Mucosa of descending colon (tissue), 3 donors: ENCODE measurements around the gene C1orf116. TPM values are rescaled to one million over a fixed set of nuclear protein-coding genes. Genes with fewer than 3 reads are reported as not detected.
A peak's percentile ranks its signal among the peaks of the same experiment; 100 is the strongest.

ENCODE experiments used
- ATAC-seq: fragments of 200-7000 bp; cut with Tn5 transposase; one replicate; pipeline ENCODE4 v1.9.1; 2020; ENCODE audit warnings: mild to moderate bottlenecking, moderate library complexity
- DNase-seq, 3 donors: peaks; one replicate each; pipeline ENCODE4 v3.0.0-alpha.2; 2020
- H3K36me3 ChIP-seq: fragments of 200-600 bp; one replicate; pipeline ENCODE4 v1.8.0; 2021; ENCODE audit warnings: low read depth, mild to moderate bottlenecking
- H3K4me1 ChIP-seq: fragments of 200-600 bp; one replicate; pipeline ENCODE4 v1.8.0; 2021; ENCODE audit warnings: low read depth, mild to moderate bottlenecking
- H3K4me3 ChIP-seq: fragments of 200-600 bp; one replicate; pipeline ENCODE4 v1.8.0; 2021; ENCODE audit warnings: mild to moderate bottlenecking
- H3K9me3 ChIP-seq: fragments of 200-600 bp; one replicate; pipeline ENCODE4 v1.8.0; 2021; ENCODE audit warnings: mild to moderate bottlenecking
- CTCF ChIP-seq: fragments of 200-600 bp; IDR thresholded peaks from one replicate; pipeline ENCODE4 v1.8.0; 2022; ENCODE audit warnings: antibody characterized with exemption, mild to moderate bottlenecking
- intact Hi-C, 2 donors: fragments of 100-400 bp; cut with DNase I in 1 of 2; cut with micrococcal nuclease in 1 of 2; formaldehyde crosslinking; loops; one replicate each; pipeline versions ENCODE4 v1.11.0 to v1.11.1; 2022; cut with DNase I, micrococcal nuclease
- total RNA-seq, 3 donors: library from RNA; stranded (reverse); fragmentation: NEBNext Ultra II Directional in 2 of 3; extraction: Animal tissue kit (Norgen Biotek cat#: 25700) in 2 of 3; gene quantifications; one replicate each; pipeline versions ENCODE4 v1.2.1 to v1.2.4, GENCODE V29; 2021 to 2023
- donor health status: DM: no; HTN: no; CAD: no; lungs with moderate emphysema.
- donor health status: DM: no; HTN: no; CAD: no.
- donor health status: DM: no; HTN: yes; CAD: no.

C1orf116 gene
- total RNA-seq, 3 donors from 2014 or later = 8.7 to 31.0 (median 25.4) TPM

GRCh38 chr1:206992790-206993189, 39.8 kb downstream of the C1orf116 start:
- TF ChIP-seq CTCF = no peak
- Histone ChIP-seq H3K4me1 (peaks cover 4% of the 10 kb centered on the region), H3K4me3 (no peak overlapping the region), H3K36me3 (no peaks in the 10 kb centered on the region), H3K9me3 (no peaks in the 10 kb centered on the region)
- ATAC-seq (peak; percentile 34), DNase-seq (no peak)
- intact Hi-C loops = no loop called here

- ATAC-seq = no peak
- TF ChIP-seq CTCF = no peak
- Histone ChIP-seq H3K4me3 (no peak overlapping the region), H3K36me3 (no peaks in the 10 kb centered on the region), H3K9me3 (no peaks in the 10 kb centered on the region), H3K4me1 (peaks cover 2% of the 10 kb centered on the region)
- no peak for DNase-seq
- intact Hi-C loops = no loop called here
Measured at GRCh38 chr1:206987873-206988272, 44.7 kb downstream of the C1orf116 start.

- DNase-seq = no peak
- no peak for TF ChIP-seq CTCF
- Histone ChIP-seq H3K36me3 (no peaks in the 10 kb centered on the region), H3K4me1 (no peaks in the 10 kb centered on the region), H3K9me3 (no peaks in the 10 kb centered on the region), H3K4me3 (no peak overlapping the region)
- ATAC-seq = no peak
- intact Hi-C loops = no loop called here
Measured at GRCh38 chr1:206986885-206987284, 45.7 kb downstream of the C1orf116 start.

- intact Hi-C loops = no loop called here
Measured at GRCh38 chr1:206986402-206986801, 46.2 kb downstream of the C1orf116 start.

GRCh38 chr1:206985162-206985749, 47.3 kb downstream of the C1orf116 start:
- intact Hi-C loops = no loop called here

More at GRCh38 chr1:206986402-206986801, 46.2 kb downstream of the C1orf116 start:
- no peaks in the 10 kb centered on the region for H3K4me1 ChIP-seq
- no peak overlapping the region for H3K4me3 ChIP-seq
- ATAC-seq (no peak), DNase-seq (no peak)
- H3K9me3 ChIP-seq = no peaks in the 10 kb centered on the region
- no peaks in the 10 kb centered on the region for H3K36me3 ChIP-seq
- no peak for TF ChIP-seq CTCF

More at GRCh38 chr1:206985162-206985749, 47.3 kb downstream of the C1orf116 start:
- no peaks in the 10 kb centered on the region for H3K9me3 ChIP-seq
- no peak for TF ChIP-seq CTCF
- H3K36me3 ChIP-seq = no peaks in the 10 kb centered on the region
- no peak for DNase-seq
- H3K4me3 ChIP-seq = no peak overlapping the region
- peaks cover 2% of the 10 kb centered on the region for H3K4me1 ChIP-seq
- peak; percentile 64 for ATAC-seq
